Uterus (tissue), 4 donors: Measurements from ENCODE around the gene NAP1L5. TPM values are rescaled to one million over a fixed set of nuclear protein-coding genes. Genes with fewer than 3 reads are reported as not detected.

Experiments used
- DNase-seq, 2 donors: peaks; one replicate each; pipeline ENCODE4 v3.0.0-alpha.2; 2019 to 2020
- H3K27ac ChIP-seq, 2 donors: fragments of 200-600 bp; sonication (generic); 1 replicate in 1 of 2; 2 replicates in 1 of 2; pipeline ENCODE4 v1.5.1; 2016 to 2018
- H3K27me3 ChIP-seq, 2 donors: fragments of 200-600 bp; sonication (generic); one replicate each; pipeline ENCODE4 v1.5.1; 2018 to 2019; ENCODE audit warnings: control low read depth in 1 of 2
- H3K36me3 ChIP-seq, 2 donors: fragments of 200-600 bp; sonication (generic); one replicate each; pipeline ENCODE4 v1.5.1; 2019; ENCODE audit warnings: control low read depth in 1 of 2
- H3K4me1 ChIP-seq, 2 donors: fragments of 200-600 bp; sonication (generic); one replicate each; pipeline ENCODE4 v1.5.1; 2018 to 2019; ENCODE audit warnings: control low read depth in 1 of 2
- H3K4me3 ChIP-seq, 2 donors: fragments of 200-600 bp; sonication (generic); 1 replicate in 1 of 2; 2 replicates in 1 of 2; pipeline ENCODE4 v1.5.1; 2018 to 2019; ENCODE audit warnings: mild to moderate bottlenecking in 1 of 2
- H3K9me3 ChIP-seq, 2 donors: fragments of 200-600 bp; sonication (generic); one replicate each; pipeline ENCODE4 v1.5.1; 2019; ENCODE audit warnings: control low read depth in 1 of 2
- CTCF ChIP-seq, 4 experiments: fragments of 200-600 bp in 2 of 4; fragments of 450-650 bp in 2 of 4; sonication (generic) in 2 of 4; IDR thresholded peaks; one replicate each; pipeline ENCODE4 v1.5.1; 2016 to 2019; ENCODE audit warnings: antibody characterized with exemption in 4 of 4, mild to moderate bottlenecking in 2 of 4, moderate library complexity in 1 of 4
- POLR2A ChIP-seq, 2 donors: fragments of 450-650 bp; IDR thresholded peaks; one replicate each; pipeline ENCODE4 v1.6.1; 2016; ENCODE audit warnings: antibody characterized with exemption in 2 of 2, mild to moderate bottlenecking in 1 of 2, moderate library complexity in 1 of 2
- intact Hi-C: fragments of 100-400 bp; cut with DNase I; formaldehyde crosslinking; loops from one replicate; pipeline ENCODE4 v1.15.1; 2023; ENCODE audit warnings: low total_unique reads
- total RNA-seq, 4 donors: library from RNA; depleted of rRNA in 3 of 4; stranded (reverse); fragments of >200 nt in 3 of 4; gene quantifications; one replicate each; pipeline versions ENCODE4 v1.1.0 to v1.2.4, GENCODE V29; 2014 to 2023
- donor health status: DM: yes; HTN: yes; CAD: no.

NAP1L5 gene
- total RNA-seq, 4 donors from 2014 or later, result 3.8 to 15.6 (median 10.4) TPM

DNA sequence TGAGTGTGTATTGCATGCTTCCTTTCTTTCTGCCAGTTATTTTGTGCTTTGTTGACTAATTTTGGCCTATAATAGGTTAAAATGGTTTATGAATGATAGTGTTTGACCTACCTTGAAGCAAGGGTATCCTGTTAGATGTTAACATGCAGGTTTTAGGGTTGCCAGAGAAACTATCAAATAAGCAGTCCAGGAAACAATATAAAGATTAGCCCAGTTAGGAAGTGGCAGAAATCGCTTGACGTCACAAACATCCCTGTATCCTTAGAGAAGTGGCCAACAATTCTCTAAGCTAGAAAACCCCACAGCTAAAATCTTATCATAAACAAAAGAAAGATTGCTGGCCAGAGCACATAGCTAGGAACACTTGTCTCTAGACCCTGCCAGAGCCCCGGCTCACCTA, 3.8 kb downstream of the NAP1L5 start:
- intact Hi-C loops, result no loop called here

DNA sequence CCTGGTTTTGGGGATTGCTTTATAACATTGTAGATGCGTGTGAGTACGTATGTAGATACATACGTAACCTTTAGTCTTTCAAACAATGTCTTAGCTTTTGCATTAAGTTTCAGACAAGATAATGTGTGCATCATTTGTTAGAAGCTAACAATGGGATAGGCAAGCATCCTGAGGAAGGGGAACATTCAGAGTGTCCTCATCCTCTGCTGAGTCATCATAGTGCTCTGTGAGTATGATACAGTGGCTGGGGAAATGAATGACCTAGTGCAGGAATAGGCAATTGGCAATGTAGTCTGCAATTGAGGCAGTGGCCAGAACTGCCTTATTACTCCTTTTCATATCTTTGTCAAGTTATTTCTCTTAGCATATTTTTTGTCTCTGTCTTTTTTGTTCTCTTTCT, 7.3 kb downstream of the NAP1L5 start:
- Histone ChIP-seq H3K4me1 (no peaks in the 10 kb centered on the region), H3K9me3 (no peaks in the 10 kb centered on the region), H3K36me3 (no peaks in the 10 kb centered on the region), H3K4me3 (no peak overlapping the region), H3K27ac (no peak overlapping the region), H3K27me3 (no peaks in the 10 kb centered on the region)
- DNase-seq, result no peak
- TF ChIP-seq POLR2A (IDR thresholded peaks at IDR 0.05), result no peak
- TF ChIP-seq CTCF (IDR thresholded peaks at IDR 0.05), result no peak
- intact Hi-C loops, result no loop called here

More for the DNA sequence above, 3.8 kb downstream of the NAP1L5 start:
- DNase-seq, result no peak
- H3K4me3 ChIP-seq, result no peak overlapping the region
- H3K27ac ChIP-seq, result no peak overlapping the region
- TF ChIP-seq CTCF (IDR thresholded peaks at IDR 0.05) (no peak), POLR2A (IDR thresholded peaks at IDR 0.05) (no peak)
- no peaks in the 10 kb centered on the region for H3K36me3 ChIP-seq
- H3K9me3 ChIP-seq, result no peaks in the 10 kb centered on the region
- H3K27me3 ChIP-seq, result no peaks in the 10 kb centered on the region
- H3K4me1 ChIP-seq, result no peaks in the 10 kb centered on the region

- Histone ChIP-seq H3K4me3 (no peak overlapping the region), H3K36me3 (no peaks in the 10 kb centered on the region), H3K4me1 (no peaks in the 10 kb centered on the region), H3K9me3 (no peaks in the 10 kb centered on the region), H3K27me3 (no peaks in the 10 kb centered on the region), H3K27ac (no peak overlapping the region)
- intact Hi-C loops, result no loop called here
- TF ChIP-seq CTCF (IDR thresholded peaks at IDR 0.05), result no peak
- no peak for TF ChIP-seq POLR2A (IDR thresholded peaks at IDR 0.05)
- no peak for DNase-seq
These were observed 16.4 kb downstream of the NAP1L5 start for GRCh38 chr4:88681209-88681608.

- no peaks in the 10 kb centered on the region for H3K36me3 ChIP-seq
- H3K4me1 ChIP-seq, result no peaks in the 10 kb centered on the region
- H3K9me3 ChIP-seq, result no peaks in the 10 kb centered on the region
- H3K27me3 ChIP-seq, result no peaks in the 10 kb centered on the region
- intact Hi-C loops, result no loop called here
- no peak for DNase-seq
- TF ChIP-seq CTCF (IDR thresholded peaks at IDR 0.05) (no peak), POLR2A (IDR thresholded peaks at IDR 0.05) (no peak)
- no peak overlapping the region for H3K4me3 ChIP-seq
- H3K27ac ChIP-seq, result no peak overlapping the region
These were observed 22.1 kb downstream of the NAP1L5 start for GRCh38 chr4:88675543-88675942.

DNA sequence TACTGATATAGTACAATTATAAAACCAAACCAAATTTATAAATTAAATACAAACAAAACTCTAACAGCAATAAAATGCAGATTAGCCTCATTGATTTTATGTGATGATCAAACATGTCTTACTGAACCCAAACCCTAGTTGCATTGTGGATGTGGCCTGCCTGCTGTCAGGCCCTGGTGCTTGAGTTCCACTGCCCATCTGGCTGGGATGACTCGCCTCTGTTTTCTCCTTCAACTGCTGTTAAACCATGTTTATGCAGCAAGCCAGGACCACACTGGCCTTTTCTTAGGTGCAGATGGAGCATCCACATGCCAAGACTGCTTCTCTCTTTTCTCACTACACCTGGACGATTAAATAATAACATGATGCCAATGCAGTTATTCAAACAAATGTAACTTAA, 22.6 kb downstream of the NAP1L5 start:
- no peak for TF ChIP-seq POLR2A (IDR thresholded peaks at IDR 0.05)
- TF ChIP-seq CTCF (IDR thresholded peaks at IDR 0.05), result no peak
- H3K4me3 ChIP-seq, result no peak overlapping the region
- intact Hi-C loops, result no loop called here

More for the DNA sequence above, 22.6 kb downstream of the NAP1L5 start:
- Histone ChIP-seq H3K4me1 (no peaks in the 10 kb centered on the region), H3K9me3 (no peaks in the 10 kb centered on the region), H3K27ac (no peak overlapping the region), H3K36me3 (no peaks in the 10 kb centered on the region), H3K27me3 (no peaks in the 10 kb centered on the region)
- no peak for DNase-seq
